SK-N-SH (cell line): ENCODE measurements around the gene IFI27L1. TPM values are rescaled to one million over a fixed set of nuclear protein-coding genes. Genes with fewer than 3 reads are reported as not detected.

ENCODE experiments used
- CTCF ChIA-PET: fragments of 300-600, 350-600 bp; formaldehyde crosslinking; extraction: SDS; loops from one replicate; lab custom pipeline; 2021; lab: Yijun Ruan, JAX
- POLR2A ChIA-PET: fragments of 350-600 bp; sonication (Branson Sonifier 250); formaldehyde crosslinking; extraction: SDS; loops from one replicate; lab custom pipeline; 2020; ENCODE audit warnings: antibody characterized with exemption, inconsistent platforms; lab: Yijun Ruan, JAX
- DNase-seq: peaks from one replicate; pipeline ENCODE4 v3.0.0; 2012
- H2AFZ ChIP-seq: fragments of 200-600 bp; sonication (generic); 2 replicates; pipeline ENCODE4 v1.8.1; 2016; ENCODE audit warnings: antibody characterized with exemption, mild to moderate bottlenecking, low read depth
- H3F3A ChIP-seq: fragments of 200-600 bp; sonication (generic); replicated peaks from 2 replicates; pipeline ENCODE3; 2016; ENCODE audit warnings: antibody characterized with exemption, mild to moderate bottlenecking; ENCODE audit not compliant: insufficient read depth
- H3K27ac ChIP-seq, 2 experiments: fragments of 200-500 bp in 1 of 2; fragments of 200-600 bp in 1 of 2; sonication (Bioruptor generic) in 1 of 2; sonication (generic), shearing (Covaris generic) in 1 of 2; 2 replicates each; pipeline versions ENCODE4 v1.5.1 to v1.6.1; 2014 to 2016; ENCODE audit warnings: low read depth in 2 of 2, inconsistent platforms in 1 of 2, low read length in 1 of 2, mild to moderate bottlenecking in 1 of 2, mixed read lengths in 1 of 2
- H3K27me3 ChIP-seq: fragments of 200-600 bp; sonication (generic), shearing (Covaris generic); 2 replicates; pipeline ENCODE4 v1.6.1; 2016; ENCODE audit warnings: mixed run types; ENCODE audit not compliant: insufficient read depth
- H3K36me3 ChIP-seq, 2 experiments: fragments of 200-500 bp in 1 of 2; fragments of 200-600 bp in 1 of 2; sonication (Bioruptor generic) in 1 of 2; sonication (generic) in 1 of 2; replicated peaks in 1 of 2; 2 replicates each; pipeline versions ENCODE3 to v1.5.1; 2014 to 2016; ENCODE audit warnings: low read length in 1 of 2, mild to moderate bottlenecking in 1 of 2; ENCODE audit not compliant: insufficient read depth in 2 of 2, control insufficient read depth in 1 of 2
- H3K4me1 ChIP-seq, 2 experiments: fragments of 200-500 bp in 1 of 2; fragments of 200-600 bp in 1 of 2; sonication (Bioruptor generic) in 1 of 2; sonication (generic), shearing (Covaris generic) in 1 of 2; 2 replicates each; pipeline versions ENCODE4 v1.5.1 to v1.6.1; 2014 to 2016; ENCODE audit warnings: low read depth in 1 of 2, low read length in 1 of 2, mixed run types in 1 of 2; ENCODE audit not compliant: insufficient read depth in 2 of 2, control insufficient read depth in 1 of 2
- H3K4me2 ChIP-seq: fragments of 200-600 bp; sonication (generic), shearing (Covaris generic); 2 replicates; pipeline ENCODE4 v1.6.1; 2017; ENCODE audit warnings: mixed run types
- H3K4me3 ChIP-seq, 2 experiments: fragments of 200-500 bp in 1 of 2; fragments of 200-600 bp in 1 of 2; sonication (Bioruptor generic) in 1 of 2; sonication (generic), shearing (Covaris generic) in 1 of 2; 2 replicates each; pipeline versions ENCODE4 v1.5.1 to v1.8.1; 2014 to 2016; ENCODE audit warnings: low read depth in 2 of 2, inconsistent platforms in 1 of 2, low read length in 1 of 2, mild to moderate bottlenecking in 1 of 2, mixed read lengths in 1 of 2, moderate library complexity in 1 of 2
- H3K79me2 ChIP-seq: fragments of 200-600 bp; sonication (generic); 2 replicates; pipeline ENCODE4 v1.8.1; 2017; ENCODE audit warnings: mild to moderate bottlenecking; ENCODE audit not compliant: insufficient read depth
- H3K9ac ChIP-seq: fragments of 200-600 bp; sonication (generic); 2 replicates; pipeline ENCODE4 v1.6.1; 2017; ENCODE audit warnings: mixed run types
- H3K9me2 ChIP-seq: fragments of 200-600 bp; sonication (generic); 2 replicates; pipeline ENCODE4 v1.6.1; 2017; ENCODE audit warnings: mixed run types
- H3K9me3 ChIP-seq: fragments of 200-600 bp; sonication (generic); 2 replicates; pipeline ENCODE4 v1.6.1; 2017; ENCODE audit warnings: mixed run types, mild to moderate bottlenecking, moderate library complexity
- H4K20me1 ChIP-seq: fragments of 200-600 bp; sonication (generic); 2 replicates; pipeline ENCODE4 v1.6.1; 2017; ENCODE audit warnings: mild to moderate bottlenecking, mixed run types; ENCODE audit not compliant: insufficient read depth
- CHD2 ChIP-seq: fragments of 150-350 bp; IDR thresholded peaks from 2 replicates; pipeline ENCODE4 v1.6.1; 2018; ENCODE audit warnings: low read length; ENCODE audit not compliant: partially characterized antibody
- EZH2phosphoT487 ChIP-seq: fragments of 200-600 bp; sonication (generic); IDR thresholded peaks from 2 replicates; pipeline ENCODE4 v1.6.1; 2017; ENCODE audit warnings: low read depth, mixed run types, mild to moderate bottlenecking, antibody characterized with exemption, moderate library complexity, borderline replicate concordance
- FOSL2 ChIP-seq: IDR thresholded peaks from 2 replicates; pipeline ENCODE4 v1.4.0; 2012; ENCODE audit warnings: low read depth, mild to moderate bottlenecking, moderate library complexity, borderline replicate concordance
- FOXJ3 ChIP-seq: sonication (generic); formaldehyde crosslinking; IDR thresholded peaks from 2 replicates; pipeline ENCODE4 v1.5.1; 2020; ENCODE audit warnings: mild to moderate bottlenecking, missing genetic modification reagents
- GABPA ChIP-seq: IDR thresholded peaks from 2 replicates; pipeline ENCODE4 v1.4.0; 2012; ENCODE audit warnings: low read depth, mild to moderate bottlenecking
- JUND ChIP-seq: IDR thresholded peaks from 2 replicates; pipeline ENCODE4 v1.4.0; 2012
- MXI1 ChIP-seq: IDR thresholded peaks from 2 replicates; pipeline ENCODE4 v1.6.1; 2012; ENCODE audit warnings: mild to moderate bottlenecking, low read depth, low read length, improper control_type of control experiment
- RAD21 ChIP-seq: IDR thresholded peaks from 2 replicates; pipeline ENCODE4 v1.6.1; 2012; ENCODE audit warnings: mild to moderate bottlenecking, low read length
- REST ChIP-seq: IDR thresholded peaks from 2 replicates; pipeline ENCODE4 v1.6.1; 2012; ENCODE audit warnings: mild to moderate bottlenecking, low read depth, low read length, moderate library complexity
- RXRA ChIP-seq: IDR thresholded peaks from 2 replicates; pipeline ENCODE4 v1.4.0; 2012; ENCODE audit warnings: low read depth, mild to moderate bottlenecking, borderline replicate concordance
- SIN3A ChIP-seq: IDR thresholded peaks from 2 replicates; pipeline ENCODE4 v1.6.1; 2012; ENCODE audit warnings: low read depth, mild to moderate bottlenecking, low read length, moderate library complexity, borderline replicate concordance
- SMC3 ChIP-seq: IDR thresholded peaks from 2 replicates; pipeline ENCODE4 v1.6.1; 2012; ENCODE audit warnings: low read depth, low read length, improper control_type of control experiment
- TAF1 ChIP-seq: IDR thresholded peaks from 2 replicates; pipeline ENCODE4 v1.6.1; 2012; ENCODE audit warnings: low read depth, mild to moderate bottlenecking, low read length, moderate library complexity, borderline replicate concordance
- TCF12 ChIP-seq: IDR thresholded peaks from 2 replicates; pipeline ENCODE4 v1.4.0; 2012
- TEAD4 ChIP-seq: IDR thresholded peaks from 2 replicates; pipeline ENCODE4 v1.4.0; 2012; ENCODE audit warnings: mild to moderate bottlenecking, borderline replicate concordance; ENCODE audit not compliant: insufficient read depth
- USF1 ChIP-seq: IDR thresholded peaks from 2 replicates; pipeline ENCODE4 v1.4.0; 2012; ENCODE audit warnings: low read depth, borderline replicate concordance
- WGBS: methylation state at CpG from one replicate; pipeline ENCODE4 v1.1.6; 2017; ENCODE audit warnings: low lambda C conversion rate; 5-methylcytosine and 5-hydroxymethylcytosine counted together
- polyA plus RNA-seq, 3 experiments: library from polyadenylated mRNA; depleted of rRNA; stranded (reverse); fragments of >200 nt; gene quantifications; 2 replicates each; pipeline ENCODE4 v1.2.3, GENCODE V29; 2012

The IFI27L1 gene
- polyA plus RNA-seq, 1 of the 3 experiments (the other 2 are of a cell fraction), result 35.3 TPM

- Histone ChIP-seq H4K20me1 (no peaks in the 10 kb centered on the region), H3K27ac (no peak overlapping the region), H2AFZ (no peak overlapping the region), H3K4me2 (no peak overlapping the region), H3K9me3 (no peaks in the 10 kb centered on the region), H3K4me1 (peaks cover 0 to 13% of the 10 kb centered on the region in 2 experiments; a peak in 1 of 4 replicates), H3K79me2 (no peaks in the 10 kb centered on the region), H3F3A (no peaks in the 10 kb centered on the region), H3K9ac (no peak overlapping the region), H3K27me3 (no peaks in the 10 kb centered on the region), H3K4me3 (no peak overlapping the region), H3K9me2 (no peaks in the 10 kb centered on the region), H3K36me3 (no peaks in the 10 kb centered on the region)
- POLR2A ChIA-PET, result interaction anchor here (0.8 kb wide), 1 partner anchor 11 kb away, joined by 3 read pairs; no protein-coding TSS in a partner anchor
- CTCF ChIA-PET, result interaction anchor here (1.1 to 10.8 kb wide), 9 partner anchors 10 to 101 kb away, joined by 3 to 132 read pairs (median 11); partner anchors contain the start of gene IFI27L2
- WGBS, result 87% methylated on average over 6 of the region's 9 CpGs
- no peak for DNase-seq
- no peak for TF ChIP-seq RAD21
- TF ChIP-seq FOSL2, result no peak
- no peak for TF ChIP-seq SMC3
- TF ChIP-seq GABPA, result no peak
- no peak for TF ChIP-seq CHD2
- TF ChIP-seq JUND, result no peak
- TF ChIP-seq EZH2phosphoT487, result no peak
- TF ChIP-seq TEAD4, result no peak
- TF ChIP-seq TAF1, result no peak
- no peak for TF ChIP-seq MXI1
- TF ChIP-seq RXRA, result no peak
- no peak for TF ChIP-seq REST
- TF ChIP-seq SIN3A, result no peak
- TF ChIP-seq TCF12, result no peak
- TF ChIP-seq FOXJ3, result no peak
Observed at GRCh38 chr14:94037954-94038353, 43.2 kb upstream of the IFI27L1 start.

DNA sequence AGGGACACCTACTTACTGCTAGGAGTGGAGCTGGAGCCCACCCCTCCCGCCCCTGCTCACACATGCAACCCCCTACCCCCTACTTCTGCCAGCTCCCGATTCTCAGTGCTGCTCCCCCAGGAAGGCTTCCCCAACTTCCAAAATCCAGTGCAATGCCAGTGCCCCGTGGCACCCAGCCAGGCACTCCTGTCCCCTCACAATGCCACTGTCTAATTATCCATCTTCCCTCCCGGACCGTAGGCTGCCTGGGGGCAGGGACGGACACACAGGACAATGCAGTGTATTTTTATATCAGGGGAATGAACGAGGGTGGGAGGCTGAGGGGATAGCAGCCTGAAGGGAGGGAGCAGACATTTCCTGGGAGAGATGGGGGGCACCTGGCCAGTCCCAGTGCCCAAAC is 42.6 kb upstream of the IFI27L1 start:
- Histone ChIP-seq H3F3A (no peaks in the 10 kb centered on the region), H3K4me3 (no peak overlapping the region), H4K20me1 (no peaks in the 10 kb centered on the region), H3K9me2 (no peaks in the 10 kb centered on the region), H3K27ac (no peak overlapping the region), H3K9me3 (no peaks in the 10 kb centered on the region), H3K79me2 (no peaks in the 10 kb centered on the region), H2AFZ (no peak overlapping the region), H3K27me3 (no peaks in the 10 kb centered on the region), H3K9ac (no peak overlapping the region), H3K4me2 (no peak overlapping the region), H3K36me3 (peaks cover 0 to 3% of the 10 kb centered on the region in 2 experiments), H3K4me1 (peaks cover 0 to 13% of the 10 kb centered on the region in 2 experiments; a peak in 1 of 4 replicates)
- ChIA-PET CTCF (interaction anchor here (1.1 to 10.8 kb wide), 8 partner anchors 10 to 102 kb away, joined by 3 to 132 read pairs (median 16); partner anchors contain the start of gene IFI27L2), POLR2A (interaction anchor here (0.8 kb wide), 1 partner anchor 10 kb away, joined by 3 read pairs; no protein-coding TSS in a partner anchor)
- WGBS, result 77% methylated on average over 6 of the region's 7 CpGs
- DNase-seq, result no peak
- no peak for TF ChIP-seq USF1
